Stomach (tissue), 4 donors: ENCODE data around the gene MRPS18A.

Source experiments
- EP300 ChIP-seq: sonication (generic); formaldehyde crosslinking; IDR thresholded peaks from one replicate; pipeline ENCODE4 v1.6.1; 2017; ENCODE audit warnings: antibody characterized with exemption
- POLR2A ChIP-seq, 4 donors: fragments of 450-650 bp; IDR thresholded peaks; one replicate each; pipeline ENCODE4 v1.6.1; 2016; ENCODE audit warnings: antibody characterized with exemption in 4 of 4, control low read depth in 2 of 4, mild to moderate bottlenecking in 1 of 4, moderate library complexity in 1 of 4
- POLR2AphosphoS5 ChIP-seq, 3 donors: sonication (generic); formaldehyde crosslinking; IDR thresholded peaks; one replicate each; pipeline ENCODE4 v1.6.1; 2016; ENCODE audit warnings: antibody characterized with exemption in 3 of 3
- TF ChIP-seq, protein P1 (sequence below), 7 experiments: fragments of 450-650 bp in 4 of 7; fragments of 200-600 bp in 3 of 7; sonication (generic) in 3 of 7; IDR thresholded peaks; one replicate each; pipeline ENCODE4 v1.5.1; 2016 to 2019; ENCODE audit warnings: antibody characterized with exemption in 7 of 7, control low read depth in 2 of 7, mild to moderate bottlenecking in 1 of 7

DNA sequence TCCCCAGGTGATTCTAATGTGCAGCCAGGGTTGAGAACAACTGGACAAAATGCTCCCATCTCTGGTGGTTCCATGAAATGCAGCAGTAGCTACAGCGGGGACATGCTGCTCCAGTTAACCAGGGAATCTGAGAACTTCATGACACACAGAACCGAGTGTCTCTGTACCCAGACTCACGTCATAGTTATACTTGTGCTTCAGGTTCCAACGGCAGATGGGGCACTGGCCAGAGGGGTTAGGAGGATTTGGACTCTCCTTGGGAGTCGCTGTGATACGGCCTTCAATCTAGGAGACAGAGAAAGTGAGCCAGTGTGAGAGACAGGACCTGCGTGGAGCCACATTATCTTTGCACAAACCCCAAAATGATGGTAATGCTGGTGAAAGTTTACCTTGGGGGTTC is 9.2 kb downstream of the MRPS18A start:
- TF ChIP-seq, protein P1, sequence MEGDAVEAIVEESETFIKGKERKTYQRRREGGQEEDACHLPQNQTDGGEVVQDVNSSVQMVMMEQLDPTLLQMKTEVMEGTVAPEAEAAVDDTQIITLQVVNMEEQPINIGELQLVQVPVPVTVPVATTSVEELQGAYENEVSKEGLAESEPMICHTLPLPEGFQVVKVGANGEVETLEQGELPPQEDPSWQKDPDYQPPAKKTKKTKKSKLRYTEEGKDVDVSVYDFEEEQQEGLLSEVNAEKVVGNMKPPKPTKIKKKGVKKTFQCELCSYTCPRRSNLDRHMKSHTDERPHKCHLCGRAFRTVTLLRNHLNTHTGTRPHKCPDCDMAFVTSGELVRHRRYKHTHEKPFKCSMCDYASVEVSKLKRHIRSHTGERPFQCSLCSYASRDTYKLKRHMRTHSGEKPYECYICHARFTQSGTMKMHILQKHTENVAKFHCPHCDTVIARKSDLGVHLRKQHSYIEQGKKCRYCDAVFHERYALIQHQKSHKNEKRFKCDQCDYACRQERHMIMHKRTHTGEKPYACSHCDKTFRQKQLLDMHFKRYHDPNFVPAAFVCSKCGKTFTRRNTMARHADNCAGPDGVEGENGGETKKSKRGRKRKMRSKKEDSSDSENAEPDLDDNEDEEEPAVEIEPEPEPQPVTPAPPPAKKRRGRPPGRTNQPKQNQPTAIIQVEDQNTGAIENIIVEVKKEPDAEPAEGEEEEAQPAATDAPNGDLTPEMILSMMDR (IDR thresholded peaks at IDR 0.05), result no peak
- TF ChIP-seq POLR2AphosphoS5 (IDR thresholded peaks at IDR 0.05) (no peak), EP300 (no peak), POLR2A (IDR thresholded peaks at IDR 0.05) (no peak)
